Measurements from ENCODE around the gene EZH1.

The EZH1 gene

DNA sequence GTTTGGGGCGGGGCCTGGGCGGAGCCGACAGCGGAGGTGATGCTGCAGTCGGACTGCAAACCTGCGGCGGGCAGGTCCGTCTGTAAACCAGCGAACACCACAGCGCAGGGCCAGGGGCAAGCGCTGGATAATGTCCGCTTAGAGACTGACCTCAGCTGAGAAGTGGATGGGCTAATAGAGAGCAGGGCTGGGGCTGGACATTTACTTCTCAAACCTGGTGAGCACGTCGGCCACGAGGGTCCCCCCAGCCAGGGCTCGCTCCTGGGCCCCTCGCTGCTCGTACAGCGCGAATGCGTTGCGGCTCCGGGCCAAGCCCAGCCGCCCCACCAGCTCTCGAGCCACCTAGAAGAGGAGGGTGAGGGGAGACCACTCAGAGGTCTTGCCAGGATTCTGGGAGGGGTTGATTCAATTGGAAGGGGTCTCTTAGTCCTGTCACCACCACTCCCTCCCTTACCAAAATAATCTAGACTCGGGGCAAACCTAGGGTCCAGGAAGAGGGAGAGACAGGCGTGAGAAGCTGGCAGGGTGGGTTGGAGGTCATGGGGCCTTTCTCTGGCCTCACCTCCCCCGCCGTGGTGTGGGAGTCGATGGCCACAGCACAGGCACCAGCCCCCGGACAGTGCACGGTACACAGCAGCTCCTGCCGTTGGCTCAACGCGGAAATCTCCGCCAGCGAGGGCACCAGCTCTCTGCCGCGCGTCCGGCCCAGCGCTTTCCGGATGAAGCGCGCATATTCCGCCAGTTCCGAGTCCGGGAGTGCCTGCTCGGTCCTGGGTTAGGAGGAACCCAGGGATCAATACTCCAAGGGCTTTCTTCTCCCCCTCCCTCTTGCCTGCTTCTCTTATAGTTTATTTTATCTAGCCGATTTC is 73.8 kb downstream of the EZH1 start:
- peaks cover 33 to 45% of the 10 kb centered on the region in 2 experiments for H3K4me1 ChIP-seq (ENCODE audit: control insufficient read depth in 1 of 2, insufficient read depth in 2 of 2, low read length in 2 of 2)
- no peak for DNase-seq
- peaks cover 4% of the 10 kb centered on the region for H3K79me2 ChIP-seq (ENCODE audit: control insufficient read depth, insufficient read depth, low read length, poor library complexity)
- no peak overlapping the region for H3K18ac ChIP-seq (ENCODE audit: low read length)
- H3K27ac ChIP-seq (ENCODE audit: low read depth, low read length), result no peak overlapping the region
- no peak overlapping the region for H3K4ac ChIP-seq (ENCODE audit: low read depth, low read length)
- H3K36me3 ChIP-seq (ENCODE audit: control insufficient read depth in 1 of 2, insufficient read depth in 2 of 2, low read length in 2 of 2), result peaks cover 34 to 35% of the 10 kb centered on the region in 2 experiments
- no peak overlapping the region for H4K91ac ChIP-seq (ENCODE audit: low read depth, low read length)
- H3K14ac ChIP-seq (ENCODE audit: low read length), result no peak overlapping the region
- H3K9me3 ChIP-seq (ENCODE audit: insufficient read depth, low read depth, low read length), result peaks cover 5% of the 10 kb centered on the region
- H2BK5ac ChIP-seq (ENCODE audit: low read depth, low read length, poor library complexity), result no peak overlapping the region
- H3K27me3 ChIP-seq (ENCODE audit: insufficient read depth, low read length), result peaks cover 7% of the 10 kb centered on the region
- no peak overlapping the region for H2BK12ac ChIP-seq (ENCODE audit: low read length)
- no peak overlapping the region for H3K9ac ChIP-seq (ENCODE audit: low read length)
- H3K4me2 ChIP-seq (ENCODE audit: low read length), result no peak overlapping the region
- H4K12ac ChIP-seq (ENCODE audit: low read depth, low read length), result no peak overlapping the region
- no peak overlapping the region for H2AK5ac ChIP-seq (ENCODE audit: low read length)
- no peak overlapping the region for H3K4me3 ChIP-seq (ENCODE audit: low read depth, low read length)
- H4K8ac ChIP-seq (ENCODE audit: low read depth, low read length), result no peak overlapping the region
- no peak overlapping the region for H2AFZ ChIP-seq (ENCODE audit: insufficient read depth, low read length, poor library complexity)
- H2BK120ac ChIP-seq (ENCODE audit: insufficient read depth, low read length, poor library complexity), result no peak overlapping the region
- H3K23ac ChIP-seq (ENCODE audit: low read length), result no peak overlapping the region
- H3K79me1 ChIP-seq (ENCODE audit: low read length), result peaks cover 2% of the 10 kb centered on the region
- no CpG with 5 or more reads among the region's 50 CpGs for WGBS (ENCODE audit: extremely low coverage, insufficient coverage, insufficient read length)

DNA sequence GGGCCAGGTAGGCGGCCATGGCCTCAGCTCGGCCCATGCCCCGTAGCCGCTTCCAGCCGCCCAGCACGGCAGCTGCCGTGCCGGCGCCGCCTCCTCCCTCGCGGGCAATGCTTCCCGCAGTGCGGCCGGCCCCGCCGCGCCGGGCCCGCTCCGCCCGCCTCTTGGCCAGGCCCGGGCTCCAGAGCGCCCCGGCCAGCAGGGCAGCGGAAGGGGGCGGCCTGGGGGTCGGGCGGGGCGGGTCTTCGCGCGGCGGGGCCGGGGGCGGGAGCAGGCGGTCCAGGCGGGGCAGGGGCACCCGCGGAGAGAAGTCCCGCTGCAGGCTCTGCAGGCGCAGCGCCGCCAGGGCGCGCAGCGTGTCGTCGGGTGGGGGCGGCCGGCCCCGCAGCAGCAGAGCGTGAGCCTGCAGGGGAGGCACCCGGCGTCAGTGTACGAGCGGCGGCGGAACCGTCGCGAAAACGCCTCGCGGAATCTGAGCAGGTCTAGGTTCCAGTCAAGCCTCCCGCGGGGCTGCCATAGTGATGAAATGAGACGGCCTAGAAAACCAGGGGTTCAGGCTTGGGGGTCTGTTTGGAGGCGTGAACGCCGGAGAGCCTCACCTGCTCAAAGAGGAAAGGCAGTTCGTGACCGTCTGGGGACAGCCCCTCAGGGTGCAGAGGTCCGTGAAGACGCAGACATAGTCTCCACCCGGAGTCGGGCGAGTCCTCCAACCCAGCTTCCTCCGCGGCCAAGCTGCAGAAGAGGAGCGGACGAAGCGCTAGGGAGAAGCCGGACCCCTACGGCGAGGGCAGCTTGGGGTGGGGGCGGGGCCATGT is 74.7 kb downstream of the EZH1 start:
- no peak overlapping the region for H4K12ac ChIP-seq (ENCODE audit: low read depth, low read length)
- no peak overlapping the region for H2AFZ ChIP-seq (ENCODE audit: insufficient read depth, low read length, poor library complexity)
- peak overlapping the region; percentile 5 for H3K14ac ChIP-seq (ENCODE audit: low read length)
- H3K4me2 ChIP-seq (ENCODE audit: low read length), result peak overlapping the region; percentile 55
- no peak overlapping the region for H2BK120ac ChIP-seq (ENCODE audit: insufficient read depth, low read length, poor library complexity)
- no peaks in the 10 kb centered on the region for H3K79me1 ChIP-seq (ENCODE audit: low read length)
- peak overlapping the region; percentile 1 for H4K8ac ChIP-seq (ENCODE audit: low read depth, low read length)
- peak overlapping the region; percentile 5 for H3K9ac ChIP-seq (ENCODE audit: low read length)
- no peak overlapping the region for H3K18ac ChIP-seq (ENCODE audit: low read length)
- H4K91ac ChIP-seq (ENCODE audit: low read depth, low read length), result no peak overlapping the region
- H3K79me2 ChIP-seq (ENCODE audit: control insufficient read depth, insufficient read depth, low read length, poor library complexity), result no peaks in the 10 kb centered on the region
- no peak overlapping the region for H3K27ac ChIP-seq (ENCODE audit: low read depth, low read length)
- peaks cover 3% of the 10 kb centered on the region for H3K27me3 ChIP-seq (ENCODE audit: insufficient read depth, low read length)
- no peak overlapping the region for H2BK5ac ChIP-seq (ENCODE audit: low read depth, low read length, poor library complexity)
- WGBS (ENCODE audit: extremely low coverage, insufficient coverage, insufficient read length), result no CpG with 5 or more reads among the region's 87 CpGs
- H3K4me1 ChIP-seq (ENCODE audit: control insufficient read depth in 1 of 2, insufficient read depth in 2 of 2, low read length in 2 of 2), result peaks cover 25 to 37% of the 10 kb centered on the region in 2 experiments
- peaks cover 42% of the 10 kb centered on the region in 2 experiments for H3K36me3 ChIP-seq (ENCODE audit: control insufficient read depth in 1 of 2, insufficient read depth in 2 of 2, low read length in 2 of 2)
- peaks cover 5% of the 10 kb centered on the region for H3K9me3 ChIP-seq (ENCODE audit: insufficient read depth, low read depth, low read length)
- H3K23ac ChIP-seq (ENCODE audit: low read length), result no peak overlapping the region
- H2AK5ac ChIP-seq (ENCODE audit: low read length), result no peak overlapping the region
- H3K4me3 ChIP-seq (ENCODE audit: low read depth, low read length), result peak overlapping the region; percentile 38
- no peak overlapping the region for H2BK12ac ChIP-seq (ENCODE audit: low read length)
- no peak overlapping the region for H3K4ac ChIP-seq (ENCODE audit: low read depth, low read length)
- no peak for DNase-seq

DNA sequence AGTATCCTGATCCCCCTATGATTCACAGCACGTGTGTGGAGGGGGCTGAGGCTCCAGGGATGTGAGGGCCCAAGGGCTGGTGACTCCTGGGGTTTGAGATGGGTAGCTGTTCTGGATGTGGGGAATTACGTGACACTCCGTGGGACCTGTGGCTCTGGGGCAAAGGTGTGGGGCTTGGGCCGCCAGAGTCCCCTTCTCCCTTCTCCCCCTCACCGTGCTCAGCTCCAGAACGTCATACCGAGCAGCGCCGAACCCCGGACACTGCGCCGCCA is 75.2 kb downstream of the EZH1 start:
- peak overlapping the region; percentile 5 for H3K14ac ChIP-seq (ENCODE audit: low read length)
- H4K91ac ChIP-seq (ENCODE audit: low read depth, low read length), result no peak overlapping the region
- H3K9me3 ChIP-seq (ENCODE audit: insufficient read depth, low read depth, low read length), result peaks cover 5% of the 10 kb centered on the region
- no peak overlapping the region for H4K12ac ChIP-seq (ENCODE audit: low read depth, low read length)
- H3K23ac ChIP-seq (ENCODE audit: low read length), result no peak overlapping the region
- H3K4me2 ChIP-seq (ENCODE audit: low read length), result peak overlapping the region; percentile 33
- no peak overlapping the region for H2AFZ ChIP-seq (ENCODE audit: insufficient read depth, low read length, poor library complexity)
- H3K79me2 ChIP-seq (ENCODE audit: control insufficient read depth, insufficient read depth, low read length, poor library complexity), result no peaks in the 10 kb centered on the region
- H2BK12ac ChIP-seq (ENCODE audit: low read length), result no peak overlapping the region
- DNase-seq, result no peak
- H3K4me3 ChIP-seq (ENCODE audit: low read depth, low read length), result no peak overlapping the region
- no peaks in the 10 kb centered on the region for H3K79me1 ChIP-seq (ENCODE audit: low read length)
- WGBS (ENCODE audit: extremely low coverage, insufficient coverage, insufficient read length), result no CpG with 5 or more reads among the region's 12 CpGs
- peak overlapping the region; percentile 5 for H3K9ac ChIP-seq (ENCODE audit: low read length)
- H3K4ac ChIP-seq (ENCODE audit: low read depth, low read length), result no peak overlapping the region
- peak overlapping the region; percentile 1 for H4K8ac ChIP-seq (ENCODE audit: low read depth, low read length)
- H2BK5ac ChIP-seq (ENCODE audit: low read depth, low read length, poor library complexity), result no peak overlapping the region
- no peak overlapping the region for H2AK5ac ChIP-seq (ENCODE audit: low read length)
- peaks cover 21 to 32% of the 10 kb centered on the region in 2 experiments for H3K4me1 ChIP-seq (ENCODE audit: control insufficient read depth in 1 of 2, insufficient read depth in 2 of 2, low read length in 2 of 2)
- peaks cover 3% of the 10 kb centered on the region for H3K27me3 ChIP-seq (ENCODE audit: insufficient read depth, low read length)
- H2BK120ac ChIP-seq (ENCODE audit: insufficient read depth, low read length, poor library complexity), result no peak overlapping the region
- H3K36me3 ChIP-seq (ENCODE audit: control insufficient read depth in 1 of 2, insufficient read depth in 2 of 2, low read length in 2 of 2), result peaks cover 42% of the 10 kb centered on the region in 2 experiments
- H3K18ac ChIP-seq (ENCODE audit: low read length), result no peak overlapping the region
- no peak overlapping the region for H3K27ac ChIP-seq (ENCODE audit: low read depth, low read length)

DNA sequence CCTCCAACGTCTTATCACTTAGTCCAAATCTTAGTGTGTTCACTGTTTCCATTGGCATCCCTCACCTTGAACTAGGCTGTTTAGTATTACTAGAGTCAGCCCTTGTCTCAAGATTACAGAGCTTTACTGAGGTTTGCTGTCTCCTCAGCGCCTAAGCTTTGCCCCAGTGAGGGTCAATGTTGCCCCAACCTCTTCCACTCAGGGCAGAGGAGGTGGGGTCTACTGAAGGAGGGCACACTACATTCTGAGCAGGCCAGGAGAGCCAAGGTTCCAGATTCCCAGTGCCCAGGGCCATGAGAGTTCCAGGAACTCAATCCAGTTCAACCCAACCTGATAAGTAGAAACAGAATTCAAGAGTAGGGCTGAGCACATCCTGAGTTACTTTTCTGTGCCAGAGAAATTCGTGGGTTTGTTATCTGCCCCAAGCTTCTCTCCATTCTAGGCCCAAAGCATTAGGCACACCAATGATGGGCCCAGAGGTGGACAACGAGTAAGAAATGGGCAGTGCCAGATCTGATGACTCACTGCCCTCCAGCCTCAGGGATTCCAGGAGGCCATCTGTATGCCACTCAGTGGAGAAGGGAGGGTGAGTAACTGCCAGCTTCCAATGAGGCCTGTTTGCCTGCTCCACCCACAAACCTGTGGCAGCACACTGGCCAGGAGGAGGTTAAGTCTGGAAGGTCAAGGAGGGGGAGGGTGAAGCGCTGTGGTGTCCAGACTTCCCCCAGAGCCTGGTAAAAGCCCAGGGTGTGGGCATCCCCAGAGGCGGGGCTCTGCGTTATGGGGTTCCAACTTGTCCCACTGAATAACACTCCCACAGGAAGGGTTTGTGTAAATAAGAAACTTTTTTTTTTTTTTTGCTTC is 77.5 kb downstream of the EZH1 start:
- H3K27me3 ChIP-seq (ENCODE audit: insufficient read depth, low read length), result peaks cover 3% of the 10 kb centered on the region
- no peak overlapping the region for H2BK5ac ChIP-seq (ENCODE audit: low read depth, low read length, poor library complexity)
- no peak overlapping the region for H3K4ac ChIP-seq (ENCODE audit: low read depth, low read length)
- no peaks in the 10 kb centered on the region for H3K79me1 ChIP-seq (ENCODE audit: low read length)
- no peak overlapping the region for H3K9ac ChIP-seq (ENCODE audit: low read length)
- no peak overlapping the region for H4K91ac ChIP-seq (ENCODE audit: low read depth, low read length)
- H3K4me2 ChIP-seq (ENCODE audit: low read length), result no peak overlapping the region
- H3K23ac ChIP-seq (ENCODE audit: low read length), result no peak overlapping the region
- no peak overlapping the region for H2AK5ac ChIP-seq (ENCODE audit: low read length)
- no peak overlapping the region for H4K8ac ChIP-seq (ENCODE audit: low read depth, low read length)
- no CpG with 5 or more reads among the region's 7 CpGs for WGBS (ENCODE audit: extremely low coverage, insufficient coverage, insufficient read length)
- no peaks in the 10 kb centered on the region for H3K79me2 ChIP-seq (ENCODE audit: control insufficient read depth, insufficient read depth, low read length, poor library complexity)
- peak overlapping the region; percentile 4 for H3K4me3 ChIP-seq (ENCODE audit: low read depth, low read length)
- no peak overlapping the region for H2AFZ ChIP-seq (ENCODE audit: insufficient read depth, low read length, poor library complexity)
- H3K4me1 ChIP-seq (ENCODE audit: control insufficient read depth in 1 of 2, insufficient read depth in 2 of 2, low read length in 2 of 2), result peaks cover 20 to 26% of the 10 kb centered on the region in 2 experiments
- peak in 1 of 2 donors; percentile 51 for DNase-seq
- H2BK12ac ChIP-seq (ENCODE audit: low read length), result no peak overlapping the region
- H3K9me3 ChIP-seq (ENCODE audit: insufficient read depth, low read depth, low read length), result peaks cover 5% of the 10 kb centered on the region
- H3K36me3 ChIP-seq (ENCODE audit: control insufficient read depth in 1 of 2, insufficient read depth in 2 of 2, low read length in 2 of 2), result peaks cover 38 to 40% of the 10 kb centered on the region in 2 experiments
- H4K12ac ChIP-seq (ENCODE audit: low read depth, low read length), result no peak overlapping the region
- no peak overlapping the region for H2BK120ac ChIP-seq (ENCODE audit: insufficient read depth, low read length, poor library complexity)
- no peak overlapping the region for H3K27ac ChIP-seq (ENCODE audit: low read depth, low read length)
- H3K14ac ChIP-seq (ENCODE audit: low read length), result no peak overlapping the region
- H3K18ac ChIP-seq (ENCODE audit: low read length), result no peak overlapping the region

Data from trophoblast cell (in vitro differentiated cells and primary cell).